ENCODE data around the gene NAA40. TPM values are rescaled to one million over a fixed set of nuclear protein-coding genes. Genes with fewer than 3 reads are reported as not detected.

NAA40 gene
- total and polyA plus RNA-seq, 10 of the 15 experiments (the other 5 are each of a cell fraction or from before 2014, with no cell fraction given), result 4.8 to 31.6 (median 22.2) TPM

DNA sequence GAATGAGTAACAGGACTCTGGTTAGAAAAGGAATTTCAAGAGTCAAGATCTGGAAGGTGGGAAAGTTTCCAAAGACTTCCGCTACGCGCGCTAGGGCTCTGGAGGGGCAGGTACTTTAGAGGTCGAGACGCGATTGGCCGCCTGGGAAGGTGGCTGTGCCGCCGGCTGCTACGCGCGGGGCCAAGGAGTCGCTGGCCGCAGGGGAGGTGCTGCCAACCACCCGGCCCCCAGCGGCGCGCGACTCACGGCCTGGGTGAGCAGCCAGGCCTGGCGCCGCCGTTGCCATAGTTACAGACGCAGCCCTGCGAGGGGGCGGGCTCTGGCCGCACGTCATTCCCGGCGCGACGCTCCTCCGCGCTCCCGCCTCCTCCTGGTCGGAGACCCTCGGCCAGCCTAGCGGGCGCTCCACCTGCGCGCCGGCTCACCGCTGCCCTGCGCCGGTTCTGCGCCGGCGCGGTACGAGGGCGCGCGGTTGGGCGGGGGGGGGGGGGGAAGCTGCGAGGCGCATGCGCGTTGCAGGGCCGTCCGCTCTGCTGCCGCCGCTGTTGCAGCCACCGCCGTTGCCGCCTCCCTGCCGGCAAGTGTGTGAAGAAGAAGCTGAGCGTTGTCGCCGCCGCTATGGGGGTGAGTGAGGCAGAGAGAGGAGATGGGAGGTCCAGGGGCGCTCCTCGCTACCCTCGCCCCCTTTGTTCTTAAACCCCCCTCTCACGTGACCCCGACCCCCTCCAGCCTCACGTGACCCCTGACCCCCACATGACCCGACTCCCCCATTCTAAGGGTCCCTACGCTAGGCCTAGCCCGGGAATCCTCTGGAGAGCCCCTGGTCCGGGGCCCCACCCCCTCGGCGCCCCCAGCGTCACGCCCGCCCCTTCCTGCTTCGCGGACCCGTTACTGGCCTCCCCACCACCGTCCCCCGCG lies at the start of gene NAA40 (continued):
- TF ChIP-seq JUND (IDR thresholded peaks at IDR 0.05; ENCODE audit: low read depth, low read length) (no peak), ZNF384 (IDR thresholded peaks at IDR 0.05; ENCODE audit: borderline replicate concordance, low read depth, low read length) (no peak), ATF7 (IDR thresholded peaks at IDR 0.05; ENCODE audit: low read depth) (no peak), MEF2A (IDR thresholded peaks at IDR 0.05; ENCODE audit: insufficient read depth, low read depth, low read length) (no peak), STAT3 (IDR thresholded peaks at IDR 0.05; ENCODE audit: low read depth, low read length) (no peak), CREB1 (IDR thresholded peaks at IDR 0.05; ENCODE audit: low read depth) (peak; percentile 99), CHD4 (IDR thresholded peaks at IDR 0.05) (no peak), KAT2A (conservative IDR thresholded peaks at IDR 0.05; ENCODE audit: control insufficient read depth, low read depth, low read length) (no peak), CHD1 (IDR thresholded peaks at IDR 0.05; ENCODE audit: low read depth, low read length) (no peak), KDM1A (IDR thresholded peaks at IDR 0.05; ENCODE audit: borderline replicate concordance) (no peak), CHD2 (IDR thresholded peaks at IDR 0.05; ENCODE audit: borderline replicate concordance, low read depth, low read length) (peak; percentile 55; the same call in 1 of the 2 replicates), SRF (IDR thresholded peaks at IDR 0.05; ENCODE audit: low read depth in 2 of 2, low read length in 2 of 2) (peak; percentile 48 to 86; a peak in 3 of 4 replicates), MEF2B (IDR thresholded peaks at IDR 0.05; ENCODE audit: partially characterized antibody, poor library complexity, severe bottlenecking) (peak; percentile 54)
- TF ChIP-seq, protein P1, sequence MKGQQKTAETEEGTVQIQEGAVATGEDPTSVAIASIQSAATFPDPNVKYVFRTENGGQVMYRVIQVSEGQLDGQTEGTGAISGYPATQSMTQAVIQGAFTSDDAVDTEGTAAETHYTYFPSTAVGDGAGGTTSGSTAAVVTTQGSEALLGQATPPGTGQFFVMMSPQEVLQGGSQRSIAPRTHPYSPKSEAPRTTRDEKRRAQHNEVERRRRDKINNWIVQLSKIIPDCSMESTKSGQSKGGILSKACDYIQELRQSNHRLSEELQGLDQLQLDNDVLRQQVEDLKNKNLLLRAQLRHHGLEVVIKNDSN (IDR thresholded peaks at IDR 0.05; ENCODE audit: borderline replicate concordance, extremely low read length, insufficient read depth, low read depth, low read length), result peak; percentile 85
- TF ChIP-seq, protein P2, sequence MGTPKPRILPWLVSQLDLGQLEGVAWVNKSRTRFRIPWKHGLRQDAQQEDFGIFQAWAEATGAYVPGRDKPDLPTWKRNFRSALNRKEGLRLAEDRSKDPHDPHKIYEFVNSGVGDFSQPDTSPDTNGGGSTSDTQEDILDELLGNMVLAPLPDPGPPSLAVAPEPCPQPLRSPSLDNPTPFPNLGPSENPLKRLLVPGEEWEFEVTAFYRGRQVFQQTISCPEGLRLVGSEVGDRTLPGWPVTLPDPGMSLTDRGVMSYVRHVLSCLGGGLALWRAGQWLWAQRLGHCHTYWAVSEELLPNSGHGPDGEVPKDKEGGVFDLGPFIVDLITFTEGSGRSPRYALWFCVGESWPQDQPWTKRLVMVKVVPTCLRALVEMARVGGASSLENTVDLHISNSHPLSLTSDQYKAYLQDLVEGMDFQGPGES (IDR thresholded peaks at IDR 0.05), result no peak
- TF ChIP-seq, protein P3, sequence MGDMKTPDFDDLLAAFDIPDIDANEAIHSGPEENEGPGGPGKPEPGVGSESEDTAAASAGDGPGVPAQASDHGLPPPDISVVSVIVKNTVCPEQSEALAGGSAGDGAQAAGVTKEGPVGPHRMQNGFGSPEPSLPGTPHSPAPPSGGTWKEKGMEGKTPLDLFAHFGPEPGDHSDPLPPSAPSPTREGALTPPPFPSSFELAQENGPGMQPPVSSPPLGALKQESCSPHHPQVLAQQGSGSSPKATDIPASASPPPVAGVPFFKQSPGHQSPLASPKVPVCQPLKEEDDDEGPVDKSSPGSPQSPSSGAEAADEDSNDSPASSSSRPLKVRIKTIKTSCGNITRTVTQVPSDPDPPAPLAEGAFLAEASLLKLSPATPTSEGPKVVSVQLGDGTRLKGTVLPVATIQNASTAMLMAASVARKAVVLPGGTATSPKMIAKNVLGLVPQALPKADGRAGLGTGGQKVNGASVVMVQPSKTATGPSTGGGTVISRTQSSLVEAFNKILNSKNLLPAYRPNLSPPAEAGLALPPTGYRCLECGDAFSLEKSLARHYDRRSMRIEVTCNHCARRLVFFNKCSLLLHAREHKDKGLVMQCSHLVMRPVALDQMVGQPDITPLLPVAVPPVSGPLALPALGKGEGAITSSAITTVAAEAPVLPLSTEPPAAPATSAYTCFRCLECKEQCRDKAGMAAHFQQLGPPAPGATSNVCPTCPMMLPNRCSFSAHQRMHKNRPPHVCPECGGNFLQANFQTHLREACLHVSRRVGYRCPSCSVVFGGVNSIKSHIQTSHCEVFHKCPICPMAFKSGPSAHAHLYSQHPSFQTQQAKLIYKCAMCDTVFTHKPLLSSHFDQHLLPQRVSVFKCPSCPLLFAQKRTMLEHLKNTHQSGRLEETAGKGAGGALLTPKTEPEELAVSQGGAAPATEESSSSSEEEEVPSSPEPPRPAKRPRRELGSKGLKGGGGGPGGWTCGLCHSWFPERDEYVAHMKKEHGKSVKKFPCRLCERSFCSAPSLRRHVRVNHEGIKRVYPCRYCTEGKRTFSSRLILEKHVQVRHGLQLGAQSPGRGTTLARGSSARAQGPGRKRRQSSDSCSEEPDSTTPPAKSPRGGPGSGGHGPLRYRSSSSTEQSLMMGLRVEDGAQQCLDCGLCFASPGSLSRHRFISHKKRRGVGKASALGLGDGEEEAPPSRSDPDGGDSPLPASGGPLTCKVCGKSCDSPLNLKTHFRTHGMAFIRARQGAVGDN (IDR thresholded peaks at IDR 0.05), result no peak
- TF ChIP-seq, protein P4, sequence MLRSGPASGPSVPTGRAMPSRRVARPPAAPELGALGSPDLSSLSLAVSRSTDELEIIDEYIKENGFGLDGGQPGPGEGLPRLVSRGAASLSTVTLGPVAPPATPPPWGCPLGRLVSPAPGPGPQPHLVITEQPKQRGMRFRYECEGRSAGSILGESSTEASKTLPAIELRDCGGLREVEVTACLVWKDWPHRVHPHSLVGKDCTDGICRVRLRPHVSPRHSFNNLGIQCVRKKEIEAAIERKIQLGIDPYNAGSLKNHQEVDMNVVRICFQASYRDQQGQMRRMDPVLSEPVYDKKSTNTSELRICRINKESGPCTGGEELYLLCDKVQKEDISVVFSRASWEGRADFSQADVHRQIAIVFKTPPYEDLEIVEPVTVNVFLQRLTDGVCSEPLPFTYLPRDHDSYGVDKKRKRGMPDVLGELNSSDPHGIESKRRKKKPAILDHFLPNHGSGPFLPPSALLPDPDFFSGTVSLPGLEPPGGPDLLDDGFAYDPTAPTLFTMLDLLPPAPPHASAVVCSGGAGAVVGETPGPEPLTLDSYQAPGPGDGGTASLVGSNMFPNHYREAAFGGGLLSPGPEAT (IDR thresholded peaks at IDR 0.05; ENCODE audit: low read depth), result no peak
- TF ChIP-seq, protein P5, sequence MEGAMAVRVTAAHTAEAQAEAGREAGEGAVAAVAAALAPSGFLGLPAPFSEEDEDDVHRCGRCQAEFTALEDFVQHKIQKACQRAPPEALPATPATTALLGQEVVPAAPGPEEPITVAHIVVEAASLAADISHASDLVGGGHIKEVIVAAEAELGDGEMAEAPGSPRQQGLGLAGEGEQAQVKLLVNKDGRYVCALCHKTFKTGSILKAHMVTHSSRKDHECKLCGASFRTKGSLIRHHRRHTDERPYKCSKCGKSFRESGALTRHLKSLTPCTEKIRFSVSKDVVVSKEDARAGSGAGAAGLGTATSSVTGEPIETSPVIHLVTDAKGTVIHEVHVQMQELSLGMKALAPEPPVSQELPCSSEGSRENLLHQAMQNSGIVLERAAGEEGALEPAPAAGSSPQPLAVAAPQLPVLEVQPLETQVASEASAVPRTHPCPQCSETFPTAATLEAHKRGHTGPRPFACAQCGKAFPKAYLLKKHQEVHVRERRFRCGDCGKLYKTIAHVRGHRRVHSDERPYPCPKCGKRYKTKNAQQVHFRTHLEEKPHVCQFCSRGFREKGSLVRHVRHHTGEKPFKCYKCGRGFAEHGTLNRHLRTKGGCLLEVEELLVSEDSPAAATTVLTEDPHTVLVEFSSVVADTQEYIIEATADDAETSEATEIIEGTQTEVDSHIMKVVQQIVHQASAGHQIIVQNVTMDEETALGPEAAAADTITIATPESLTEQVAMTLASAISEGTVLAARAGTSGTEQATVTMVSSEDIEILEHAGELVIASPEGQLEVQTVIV (IDR thresholded peaks at IDR 0.05; ENCODE audit: borderline replicate concordance, partially characterized antibody), result no peak

Data from GM12878 (cell line).